Liver (tissue), 3 donors: ENCODE measurements around the gene RSPH10B2.
"Not testable (repeated sequence)": the region's sequence is repeated elsewhere in the genome, so short reads cannot be mapped to it uniquely, and the experiment has no call there.

Experiments
- EGR1 ChIP-seq, 2 donors: IDR thresholded peaks; 2 replicates each; pipeline ENCODE4 v1.6.1; 2016 to 2018; ENCODE audit warnings: antibody characterized with exemption in 2 of 2, low read depth in 2 of 2
- NR2F2 ChIP-seq: IDR thresholded peaks from 2 replicates; pipeline ENCODE4 v1.6.1; 2016; ENCODE audit warnings: antibody characterized with exemption
- RXRA ChIP-seq, 2 donors: IDR thresholded peaks; 2 replicates each; pipeline ENCODE4 v1.6.1; 2017 to 2018; ENCODE audit warnings: antibody characterized with exemption in 2 of 2, mild to moderate bottlenecking in 1 of 2
- TF ChIP-seq, protein P1 (sequence below): IDR thresholded peaks from 2 replicates; pipeline ENCODE4 v1.6.1; 2016; ENCODE audit warnings: antibody characterized with exemption, mild to moderate bottlenecking
- TF ChIP-seq, protein P2 (sequence below): fragments of 150-350 bp; IDR thresholded peaks from 2 replicates; pipeline ENCODE4 v1.5.1; 2017; ENCODE audit warnings: improper control_type of control experiment, low read depth, low read length; ENCODE audit not compliant: missing input control
- TF ChIP-seq, protein P3 (sequence below): IDR thresholded peaks from 2 replicates; pipeline ENCODE4 v1.6.1; 2016; ENCODE audit warnings: antibody characterized with exemption
- donor health status: healthy.
- donor health status: healthy.

DNA sequence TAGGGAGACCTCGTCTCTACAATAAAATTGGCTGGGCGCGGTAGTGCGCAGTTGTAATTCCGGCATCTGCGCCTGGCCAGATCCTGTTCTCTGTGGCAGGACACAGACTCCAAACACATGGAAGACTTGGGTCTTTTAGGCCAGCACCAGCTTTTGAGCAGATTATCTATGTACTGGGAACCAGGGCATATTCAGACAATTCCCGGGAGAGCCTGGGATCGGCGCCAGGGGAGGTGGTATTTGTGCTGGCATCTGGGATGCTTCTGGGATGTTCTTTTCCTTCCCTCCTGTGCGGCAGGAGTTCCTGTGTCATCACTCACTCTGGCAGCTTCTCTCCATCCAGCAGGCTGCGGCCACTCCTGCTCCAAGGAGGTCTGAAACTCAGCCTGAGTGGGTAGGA lies 15.5 kb upstream of the RSPH10B2 start:
- TF ChIP-seq, protein P1, sequence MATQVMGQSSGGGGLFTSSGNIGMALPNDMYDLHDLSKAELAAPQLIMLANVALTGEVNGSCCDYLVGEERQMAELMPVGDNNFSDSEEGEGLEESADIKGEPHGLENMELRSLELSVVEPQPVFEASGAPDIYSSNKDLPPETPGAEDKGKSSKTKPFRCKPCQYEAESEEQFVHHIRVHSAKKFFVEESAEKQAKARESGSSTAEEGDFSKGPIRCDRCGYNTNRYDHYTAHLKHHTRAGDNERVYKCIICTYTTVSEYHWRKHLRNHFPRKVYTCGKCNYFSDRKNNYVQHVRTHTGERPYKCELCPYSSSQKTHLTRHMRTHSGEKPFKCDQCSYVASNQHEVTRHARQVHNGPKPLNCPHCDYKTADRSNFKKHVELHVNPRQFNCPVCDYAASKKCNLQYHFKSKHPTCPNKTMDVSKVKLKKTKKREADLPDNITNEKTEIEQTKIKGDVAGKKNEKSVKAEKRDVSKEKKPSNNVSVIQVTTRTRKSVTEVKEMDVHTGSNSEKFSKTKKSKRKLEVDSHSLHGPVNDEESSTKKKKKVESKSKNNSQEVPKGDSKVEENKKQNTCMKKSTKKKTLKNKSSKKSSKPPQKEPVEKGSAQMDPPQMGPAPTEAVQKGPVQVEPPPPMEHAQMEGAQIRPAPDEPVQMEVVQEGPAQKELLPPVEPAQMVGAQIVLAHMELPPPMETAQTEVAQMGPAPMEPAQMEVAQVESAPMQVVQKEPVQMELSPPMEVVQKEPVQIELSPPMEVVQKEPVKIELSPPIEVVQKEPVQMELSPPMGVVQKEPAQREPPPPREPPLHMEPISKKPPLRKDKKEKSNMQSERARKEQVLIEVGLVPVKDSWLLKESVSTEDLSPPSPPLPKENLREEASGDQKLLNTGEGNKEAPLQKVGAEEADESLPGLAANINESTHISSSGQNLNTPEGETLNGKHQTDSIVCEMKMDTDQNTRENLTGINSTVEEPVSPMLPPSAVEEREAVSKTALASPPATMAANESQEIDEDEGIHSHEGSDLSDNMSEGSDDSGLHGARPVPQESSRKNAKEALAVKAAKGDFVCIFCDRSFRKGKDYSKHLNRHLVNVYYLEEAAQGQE: not testable (repeated sequence)
- TF ChIP-seq, protein P2, sequence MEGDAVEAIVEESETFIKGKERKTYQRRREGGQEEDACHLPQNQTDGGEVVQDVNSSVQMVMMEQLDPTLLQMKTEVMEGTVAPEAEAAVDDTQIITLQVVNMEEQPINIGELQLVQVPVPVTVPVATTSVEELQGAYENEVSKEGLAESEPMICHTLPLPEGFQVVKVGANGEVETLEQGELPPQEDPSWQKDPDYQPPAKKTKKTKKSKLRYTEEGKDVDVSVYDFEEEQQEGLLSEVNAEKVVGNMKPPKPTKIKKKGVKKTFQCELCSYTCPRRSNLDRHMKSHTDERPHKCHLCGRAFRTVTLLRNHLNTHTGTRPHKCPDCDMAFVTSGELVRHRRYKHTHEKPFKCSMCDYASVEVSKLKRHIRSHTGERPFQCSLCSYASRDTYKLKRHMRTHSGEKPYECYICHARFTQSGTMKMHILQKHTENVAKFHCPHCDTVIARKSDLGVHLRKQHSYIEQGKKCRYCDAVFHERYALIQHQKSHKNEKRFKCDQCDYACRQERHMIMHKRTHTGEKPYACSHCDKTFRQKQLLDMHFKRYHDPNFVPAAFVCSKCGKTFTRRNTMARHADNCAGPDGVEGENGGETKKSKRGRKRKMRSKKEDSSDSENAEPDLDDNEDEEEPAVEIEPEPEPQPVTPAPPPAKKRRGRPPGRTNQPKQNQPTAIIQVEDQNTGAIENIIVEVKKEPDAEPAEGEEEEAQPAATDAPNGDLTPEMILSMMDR: not testable (repeated sequence)
- TF ChIP-seq EGR1 (IDR thresholded peaks at IDR 0.05; ENCODE audit: low read depth in 2 of 2); NR2F2; RXRA (IDR thresholded peaks at IDR 0.05): not testable (repeated sequence)
- TF ChIP-seq, protein P3, sequence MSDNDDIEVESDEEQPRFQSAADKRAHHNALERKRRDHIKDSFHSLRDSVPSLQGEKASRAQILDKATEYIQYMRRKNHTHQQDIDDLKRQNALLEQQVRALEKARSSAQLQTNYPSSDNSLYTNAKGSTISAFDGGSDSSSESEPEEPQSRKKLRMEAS: not testable (repeated sequence)
